NCI-H446 treated with DMSO at 0.1 percent for 48 hours (cell line): ENCODE measurements around the gene LRBA.

Experiments used
- DNase-seq: peaks from one replicate; lab custom pipeline; 2025; lab: John Stamatoyannopoulos, UW

LRBA gene

DNA sequence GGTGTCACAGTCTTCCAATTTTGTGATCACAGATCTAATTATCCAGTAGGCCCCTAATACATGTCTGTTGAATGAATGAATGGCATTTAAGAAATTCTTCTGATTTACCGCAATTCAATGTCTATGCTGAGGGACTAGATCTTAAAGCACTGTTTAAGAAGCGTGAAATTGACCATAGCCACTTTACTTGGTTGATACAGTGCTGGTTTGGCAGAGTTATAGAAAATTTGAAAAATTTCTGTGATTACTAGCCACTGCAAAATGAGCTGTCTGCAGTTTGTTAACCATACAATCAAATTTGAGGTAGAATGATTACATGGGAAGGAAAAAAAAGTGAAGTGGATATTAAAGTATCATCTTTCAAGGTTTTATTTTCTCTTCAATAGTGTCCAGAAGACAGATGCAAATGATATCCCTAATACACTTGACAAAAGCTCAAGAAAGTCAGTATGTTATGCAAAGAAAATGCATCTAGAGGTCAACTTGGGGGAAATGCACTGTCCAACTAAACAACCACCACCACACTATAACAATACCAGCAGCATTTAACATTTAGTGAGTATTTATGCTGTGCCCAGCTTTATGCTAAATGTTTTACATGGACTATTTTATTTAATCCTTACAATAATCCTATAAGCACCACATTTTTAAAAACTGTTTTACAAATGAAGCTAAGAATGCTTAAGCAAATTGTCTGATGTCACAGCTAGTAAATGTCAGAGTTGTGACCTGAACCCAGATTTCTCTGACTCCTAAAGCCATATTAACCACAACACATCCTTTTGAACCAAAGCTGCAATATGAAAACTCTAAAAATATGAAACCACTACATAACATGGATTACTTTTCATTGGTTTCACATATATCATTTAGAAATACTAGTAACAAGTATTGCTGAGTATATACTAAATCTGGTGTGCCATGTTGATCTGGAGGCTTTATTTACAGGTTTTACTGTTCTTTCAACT lies 651.1 kb downstream of the LRBA start:
- no peak for DNase-seq

DNA sequence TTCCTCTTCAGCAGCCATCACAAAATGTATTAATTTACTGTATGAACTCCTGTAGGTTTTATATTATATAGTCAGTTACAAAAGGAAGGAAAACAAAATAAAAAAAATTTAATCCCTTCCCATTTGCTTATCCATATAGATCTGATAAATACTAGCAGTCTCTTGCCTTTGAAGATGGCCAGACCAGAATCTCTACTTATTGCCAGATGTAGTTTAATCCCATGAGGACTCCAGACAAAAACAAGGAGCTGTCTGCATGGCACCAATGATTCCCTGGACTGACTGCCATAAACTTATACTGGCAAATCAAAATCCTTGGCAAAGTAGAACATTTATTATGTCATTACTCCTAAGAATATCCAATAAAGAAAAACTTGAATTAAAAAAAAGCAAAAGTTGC lies 656.4 kb downstream of the LRBA start:
- DNase-seq = peak; percentile 54

- no peak for DNase-seq
Observed at GRCh38 chr4:150357829-150358228, 657.3 kb downstream of the LRBA start.

DNA sequence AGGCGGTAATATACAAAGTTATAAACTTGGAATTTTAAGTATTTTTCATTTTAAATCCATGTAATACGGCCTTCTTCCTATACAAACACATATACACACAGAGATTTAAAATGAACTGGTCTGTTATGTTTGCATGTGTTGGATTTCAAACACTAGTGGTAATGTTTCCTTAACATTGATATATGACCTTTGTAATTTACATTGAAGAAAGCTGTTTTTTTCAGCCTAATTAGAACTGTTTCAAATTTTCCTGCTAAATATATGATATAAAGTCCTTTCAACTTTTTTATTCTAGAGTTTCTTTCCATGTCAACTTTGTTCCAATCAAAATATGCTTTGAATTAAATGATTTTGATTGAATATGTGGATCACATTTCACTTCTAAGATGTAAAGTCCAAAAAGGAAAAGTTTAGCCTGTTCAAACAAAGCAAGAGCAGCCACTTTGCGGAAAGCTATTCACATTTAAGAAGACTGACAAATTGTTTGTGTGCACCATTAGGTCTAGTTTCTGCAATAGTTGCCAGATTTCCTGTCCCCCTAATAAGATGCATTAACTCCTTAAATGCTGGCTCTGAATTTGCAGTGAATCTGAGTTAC lies 659.1 kb downstream of the LRBA start:
- DNase-seq = peak; percentile 31

DNA sequence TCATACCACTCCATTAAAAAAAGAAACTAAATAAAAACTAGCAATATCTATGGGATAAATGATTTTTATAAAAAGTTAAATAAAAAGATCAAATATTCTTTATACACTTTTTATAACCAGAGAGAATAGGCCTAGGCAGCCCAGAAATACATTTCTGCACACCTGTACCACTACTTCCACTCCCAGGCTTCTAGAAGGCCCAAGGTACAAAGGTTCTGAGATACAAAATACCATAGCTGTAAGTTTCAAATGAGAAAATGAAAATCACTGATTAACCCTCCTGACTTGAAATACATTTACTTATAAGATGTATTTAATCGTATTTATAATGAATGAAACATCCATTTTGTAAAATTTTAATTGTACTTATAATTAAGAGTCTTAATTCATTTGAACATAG lies 659.7 kb downstream of the LRBA start:
- DNase-seq = no peak

- no peak for DNase-seq
Observed at GRCh38 chr4:150354214-150354796, 660.8 kb downstream of the LRBA start.

GRCh38 chr4:150348079-150348478 lies 667.0 kb downstream of the LRBA start:
- no peak for DNase-seq

GRCh38 chr4:150345207-150345744 lies 669.8 kb downstream of the LRBA start:
- DNase-seq = no peak

- DNase-seq = no peak
Observed at GRCh38 chr4:150343796-150344195, 671.3 kb downstream of the LRBA start.

- no peak for DNase-seq
Observed at GRCh38 chr4:150342945-150343344, 672.1 kb downstream of the LRBA start.

DNA sequence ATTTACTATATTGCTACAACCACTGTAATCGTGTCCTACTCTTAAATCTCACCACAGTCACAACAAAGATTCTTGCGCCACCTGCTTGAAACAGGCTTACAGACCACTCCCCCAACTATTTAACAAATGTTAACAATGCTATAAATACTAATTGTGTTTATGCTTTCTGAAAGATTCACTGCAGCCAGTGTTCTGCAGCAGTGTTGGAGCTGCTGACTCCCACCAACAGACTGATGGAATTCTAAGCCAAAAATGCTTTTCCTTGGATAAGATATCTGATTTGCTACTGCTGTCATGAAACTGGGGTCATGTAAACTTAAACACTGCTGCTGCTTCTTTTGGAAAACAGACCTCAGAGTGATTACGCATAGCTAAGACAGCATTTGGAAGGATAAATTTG lies 677.4 kb downstream of the LRBA start:
- DNase-seq = no peak

DNA sequence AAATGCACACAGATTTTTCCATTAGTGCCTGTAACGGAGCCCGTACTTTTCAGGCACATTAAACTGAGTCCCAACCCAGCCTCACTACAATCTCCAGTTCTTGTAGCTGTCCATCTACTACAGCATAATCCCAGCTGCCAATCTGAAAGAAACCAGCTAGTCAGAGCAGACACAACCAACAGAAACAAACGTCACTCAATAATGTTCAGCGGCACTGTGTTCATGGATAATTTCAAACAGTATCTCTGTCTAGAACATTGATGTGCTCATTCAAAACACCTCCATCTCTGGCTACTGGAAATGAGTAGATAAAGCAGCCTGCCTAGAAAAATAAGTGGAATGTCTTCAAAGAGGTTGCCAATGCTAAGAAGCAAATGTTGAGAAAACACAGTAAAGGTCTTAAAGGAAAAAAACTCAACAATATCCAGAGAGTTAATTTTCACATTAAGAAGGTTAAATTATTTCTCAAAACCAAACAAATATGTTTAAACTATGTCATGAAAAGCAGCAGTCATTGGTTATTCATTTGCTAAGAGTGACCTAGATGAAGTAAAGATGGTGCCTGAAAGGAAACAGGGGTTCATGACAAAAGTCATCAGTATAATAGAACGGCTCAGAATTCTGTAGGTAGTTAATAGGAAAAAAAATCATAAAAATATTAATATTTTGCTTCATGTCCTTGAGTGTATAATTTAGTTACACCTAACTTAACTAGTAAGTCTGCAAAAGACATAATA lies 678.2 kb downstream of the LRBA start:
- no peak for DNase-seq

DNA sequence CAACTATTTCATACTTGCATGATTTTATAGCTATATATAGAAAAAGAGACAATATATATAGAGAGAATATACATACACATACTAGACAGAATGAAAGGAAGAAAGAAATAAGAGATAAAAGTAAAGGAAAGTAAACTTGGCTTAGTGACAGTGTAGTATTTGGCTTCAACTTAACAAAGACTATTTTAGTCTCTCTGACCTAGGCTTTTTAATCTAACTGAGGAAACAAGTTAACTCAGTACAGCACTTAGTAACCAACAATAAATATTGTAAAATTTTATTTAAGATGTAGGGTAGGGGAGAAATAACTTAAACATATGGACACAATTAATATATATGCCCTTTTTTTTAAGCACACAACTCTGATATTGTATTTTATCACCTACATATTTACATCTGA lies 682.1 kb downstream of the LRBA start:
- DNase-seq = no peak

GRCh38 chr4:150332086-150332485 lies 683.0 kb downstream of the LRBA start:
- no peak for DNase-seq

DNA sequence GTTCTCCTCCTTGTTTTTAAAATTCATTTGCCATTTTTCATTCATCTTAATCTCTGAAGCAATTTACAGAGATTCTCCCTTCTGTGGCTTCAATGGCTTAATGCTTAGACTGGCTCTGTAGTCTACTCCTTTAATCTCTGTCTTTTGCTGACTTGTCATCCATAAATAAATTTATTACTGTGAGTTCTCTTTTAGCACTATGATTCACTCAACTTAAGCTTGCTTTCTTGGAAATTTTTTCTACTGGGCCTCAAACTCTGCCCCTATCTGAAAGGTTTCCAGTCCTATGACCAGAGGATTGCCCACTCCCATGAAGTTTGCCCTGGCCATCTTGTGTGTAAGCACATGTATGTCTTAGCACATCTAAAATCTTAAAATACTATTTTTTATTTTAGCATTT lies 685.7 kb downstream of the LRBA start:
- no peak for DNase-seq

DNA sequence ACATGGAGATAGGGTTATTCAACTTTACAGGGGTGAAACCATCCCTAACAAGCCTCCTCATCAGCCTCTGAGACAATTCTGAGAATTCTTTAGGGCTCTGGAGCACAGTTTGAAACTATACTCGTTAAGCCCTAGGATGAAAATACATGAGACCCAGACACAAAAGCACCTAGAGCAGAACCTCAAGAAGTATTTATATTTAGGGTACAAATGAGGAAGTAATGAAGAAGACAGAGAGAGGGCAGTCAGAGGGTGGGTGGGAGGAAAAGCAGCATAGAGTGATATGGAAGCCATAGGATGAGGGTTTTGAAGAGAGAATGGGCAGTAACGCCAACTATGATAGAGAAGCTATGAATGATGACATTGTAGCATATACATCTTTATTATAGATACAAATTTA lies 686.6 kb downstream of the LRBA start:
- DNase-seq = no peak

DNA sequence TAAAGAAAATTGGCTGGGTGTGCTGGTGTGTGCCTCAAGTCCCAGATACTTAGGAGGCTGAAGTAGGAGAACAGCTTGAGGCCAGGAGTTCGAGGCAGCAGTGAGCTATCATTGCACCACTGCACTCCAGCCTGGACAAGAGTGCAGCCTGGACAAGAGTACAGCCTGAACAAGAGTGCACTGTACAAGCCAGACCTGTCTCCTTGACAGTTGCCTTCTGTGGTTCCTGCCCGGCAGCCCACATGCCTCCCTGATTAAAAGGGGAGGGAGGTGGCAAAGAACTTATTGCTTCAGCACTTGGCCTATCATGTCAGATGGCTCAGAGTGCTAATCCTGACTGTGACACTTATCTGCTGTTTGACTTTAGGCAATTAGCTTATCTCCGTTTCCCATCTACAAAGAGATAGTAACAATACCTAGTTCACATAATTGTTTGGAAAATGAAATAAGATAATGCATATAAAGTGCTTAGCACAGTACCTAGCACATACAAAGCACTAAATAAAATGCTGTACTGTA lies 687.8 kb downstream of the LRBA start:
- DNase-seq = no peak

- no peak for DNase-seq
Observed at GRCh38 chr4:150325872-150326271, 689.2 kb downstream of the LRBA start.

GRCh38 chr4:150323406-150324325 lies 691.4 kb downstream of the LRBA start:
- no peak for DNase-seq

DNA sequence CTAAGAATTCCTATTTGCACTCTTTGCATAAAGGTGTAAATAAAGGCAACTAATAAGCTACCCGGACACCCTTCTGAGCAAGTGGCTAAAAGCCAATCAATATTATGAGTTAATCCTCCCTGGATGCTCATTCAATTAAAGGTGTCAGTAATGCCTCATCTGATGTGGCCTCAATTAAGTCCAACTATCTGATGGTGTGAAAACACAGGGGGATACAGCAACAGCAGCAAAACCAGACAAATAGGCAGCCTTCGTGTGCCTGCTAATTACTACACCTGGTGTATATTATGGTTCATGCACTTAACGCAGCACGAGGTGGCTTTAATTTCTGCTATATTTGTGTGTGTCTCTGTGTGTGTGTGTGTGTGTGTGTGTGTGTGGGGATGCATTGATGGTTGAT lies 692.4 kb downstream of the LRBA start:
- no peak for DNase-seq

GRCh38 chr4:150321113-150321512 lies 694.0 kb downstream of the LRBA start:
- DNase-seq = no peak
